ENCODE data around the gene DDX50.
"Not testable (repeated sequence)": the region's sequence is repeated elsewhere in the genome, so short reads cannot be mapped to it uniquely, and the experiment has no call there.

Gene DDX50

DNA sequence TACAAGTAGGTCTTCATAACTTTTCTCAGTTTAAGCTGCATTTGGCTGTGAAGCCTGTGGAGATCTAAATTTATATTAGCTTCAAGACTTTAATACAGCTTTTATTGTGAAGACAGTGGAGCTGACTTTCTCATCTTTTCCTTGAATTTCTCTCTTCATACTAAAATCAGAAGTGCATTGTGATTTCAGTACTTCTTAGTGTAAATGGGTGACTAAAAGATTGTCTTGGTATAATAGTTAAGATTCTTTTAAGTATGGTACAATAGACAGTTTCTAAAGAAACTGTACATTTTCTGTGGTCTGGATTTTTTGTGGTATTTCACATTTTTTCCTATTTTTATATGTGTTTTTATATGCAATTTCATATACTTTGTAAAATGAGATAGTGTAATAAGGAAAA lies 33.9 kb downstream of the DDX50 start:
- H3K4me3 ChIP-seq (ENCODE audit: low read depth, low read length) = no peak overlapping the region
- DNase-seq (ENCODE audit: low read depth, low spot score) = no peak
- in situ Hi-C loops (cut with HindIII; ENCODE audit: low sequenced_read_pairs) = no loop called here
- TF ChIP-seq, protein P1, sequence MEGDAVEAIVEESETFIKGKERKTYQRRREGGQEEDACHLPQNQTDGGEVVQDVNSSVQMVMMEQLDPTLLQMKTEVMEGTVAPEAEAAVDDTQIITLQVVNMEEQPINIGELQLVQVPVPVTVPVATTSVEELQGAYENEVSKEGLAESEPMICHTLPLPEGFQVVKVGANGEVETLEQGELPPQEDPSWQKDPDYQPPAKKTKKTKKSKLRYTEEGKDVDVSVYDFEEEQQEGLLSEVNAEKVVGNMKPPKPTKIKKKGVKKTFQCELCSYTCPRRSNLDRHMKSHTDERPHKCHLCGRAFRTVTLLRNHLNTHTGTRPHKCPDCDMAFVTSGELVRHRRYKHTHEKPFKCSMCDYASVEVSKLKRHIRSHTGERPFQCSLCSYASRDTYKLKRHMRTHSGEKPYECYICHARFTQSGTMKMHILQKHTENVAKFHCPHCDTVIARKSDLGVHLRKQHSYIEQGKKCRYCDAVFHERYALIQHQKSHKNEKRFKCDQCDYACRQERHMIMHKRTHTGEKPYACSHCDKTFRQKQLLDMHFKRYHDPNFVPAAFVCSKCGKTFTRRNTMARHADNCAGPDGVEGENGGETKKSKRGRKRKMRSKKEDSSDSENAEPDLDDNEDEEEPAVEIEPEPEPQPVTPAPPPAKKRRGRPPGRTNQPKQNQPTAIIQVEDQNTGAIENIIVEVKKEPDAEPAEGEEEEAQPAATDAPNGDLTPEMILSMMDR (IDR thresholded peaks at IDR 0.05; ENCODE audit: low read depth, low read length) = no peak

DNA sequence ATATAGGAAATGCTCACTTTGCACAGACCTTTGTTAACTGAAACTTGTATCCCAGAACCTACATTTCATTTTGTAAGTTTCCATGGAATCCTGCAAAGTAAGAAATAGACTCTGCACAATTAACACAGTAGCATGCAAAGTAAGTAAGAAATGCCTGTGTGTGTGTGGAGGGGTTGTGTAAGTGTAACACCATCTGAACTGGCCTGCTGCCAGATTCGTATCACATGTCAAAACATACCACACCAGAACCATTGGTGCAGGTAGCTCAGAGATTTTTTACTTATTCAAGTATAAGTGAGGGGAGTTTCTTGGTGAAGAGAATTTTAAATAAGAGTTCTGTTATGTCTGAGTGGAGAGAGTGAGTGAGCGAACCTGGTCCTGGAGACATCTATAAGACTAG lies 37.0 kb downstream of the DDX50 start:
- no peak for DNase-seq (ENCODE audit: low read depth, low spot score)
- in situ Hi-C loops (cut with HindIII; ENCODE audit: low sequenced_read_pairs) = no loop called here
- H3K4me3 ChIP-seq (ENCODE audit: low read depth, low read length) = no peak overlapping the region
- TF ChIP-seq, protein P1 (IDR thresholded peaks at IDR 0.05; ENCODE audit: low read depth, low read length) = no peak

DNA sequence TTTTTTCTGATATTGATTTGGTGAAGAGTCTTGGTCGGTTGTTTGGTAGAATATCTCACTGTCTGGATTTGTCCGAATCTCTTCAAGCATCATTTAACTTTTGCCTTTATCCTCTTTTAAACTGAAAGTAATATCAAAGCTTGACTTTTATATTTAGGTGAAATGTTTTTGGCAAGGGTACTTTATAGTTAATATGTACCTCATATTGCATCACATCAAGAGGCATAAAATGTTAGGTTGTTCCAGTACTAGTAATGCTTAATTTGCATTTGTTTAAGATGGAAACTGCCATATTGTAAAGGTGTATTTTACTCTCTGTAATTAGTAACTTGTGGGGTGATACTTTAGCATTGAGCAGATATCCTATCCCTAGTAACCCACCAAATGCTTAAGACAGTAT lies 37.8 kb downstream of the DDX50 start:
- in situ Hi-C loops (cut with HindIII; ENCODE audit: low sequenced_read_pairs) = no loop called here
- H3K4me3 ChIP-seq (ENCODE audit: low read depth, low read length) = no peak overlapping the region
- TF ChIP-seq, protein P1 (IDR thresholded peaks at IDR 0.05; ENCODE audit: low read depth, low read length) = no peak
- DNase-seq (ENCODE audit: low read depth, low spot score) = no peak

DNA sequence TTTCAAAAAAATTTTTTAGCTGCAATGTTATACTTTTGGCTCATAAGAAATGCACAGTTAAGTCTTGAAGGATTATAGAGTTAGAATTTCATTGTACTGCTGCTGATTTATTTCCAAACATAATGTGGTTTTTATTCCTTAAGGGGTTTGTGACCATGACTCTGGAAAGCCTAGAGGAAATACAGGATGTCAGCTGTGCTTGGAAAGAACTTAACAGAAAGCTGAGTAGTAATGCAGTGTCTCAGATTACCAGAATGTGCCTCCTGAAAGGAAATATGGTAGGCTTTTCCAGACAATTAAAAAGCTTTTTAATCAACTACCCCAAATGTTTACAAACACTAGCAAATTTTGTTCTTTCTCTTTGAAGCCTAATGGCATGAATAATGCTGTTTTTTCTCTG lies 39.8 kb downstream of the DDX50 start:
- in situ Hi-C loops (cut with HindIII; ENCODE audit: low sequenced_read_pairs); DNase-seq (ENCODE audit: low read depth, low spot score); H3K4me3 ChIP-seq (ENCODE audit: low read depth, low read length): not testable (repeated sequence)

DNA sequence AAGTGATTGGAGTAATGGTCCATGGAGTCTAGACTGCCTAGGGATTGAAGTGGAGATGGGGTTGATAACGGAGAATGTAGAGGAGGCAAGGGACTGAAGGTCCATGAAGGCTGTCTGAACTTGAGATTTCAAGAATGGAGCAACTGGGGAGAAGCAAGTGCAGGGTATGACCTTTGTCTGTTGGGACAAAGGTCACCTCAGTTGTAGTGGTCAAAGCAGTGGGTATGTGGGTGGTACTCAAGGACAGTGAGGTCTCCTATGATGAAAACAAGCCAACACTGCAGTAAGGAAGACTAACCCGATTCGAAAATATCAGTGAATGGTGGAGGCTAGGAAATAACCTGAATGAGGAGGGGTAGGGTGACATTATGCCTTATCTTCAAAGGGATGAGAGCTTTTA lies 49.5 kb downstream of the DDX50 start:
- no peak for DNase-seq (ENCODE audit: low read depth, low spot score)
- TF ChIP-seq, protein P1 (IDR thresholded peaks at IDR 0.05; ENCODE audit: low read depth, low read length) = no peak
- no peak overlapping the region for H3K4me3 ChIP-seq (ENCODE audit: low read depth, low read length)
- in situ Hi-C loops (cut with HindIII; ENCODE audit: low sequenced_read_pairs) = no loop called here

DNA sequence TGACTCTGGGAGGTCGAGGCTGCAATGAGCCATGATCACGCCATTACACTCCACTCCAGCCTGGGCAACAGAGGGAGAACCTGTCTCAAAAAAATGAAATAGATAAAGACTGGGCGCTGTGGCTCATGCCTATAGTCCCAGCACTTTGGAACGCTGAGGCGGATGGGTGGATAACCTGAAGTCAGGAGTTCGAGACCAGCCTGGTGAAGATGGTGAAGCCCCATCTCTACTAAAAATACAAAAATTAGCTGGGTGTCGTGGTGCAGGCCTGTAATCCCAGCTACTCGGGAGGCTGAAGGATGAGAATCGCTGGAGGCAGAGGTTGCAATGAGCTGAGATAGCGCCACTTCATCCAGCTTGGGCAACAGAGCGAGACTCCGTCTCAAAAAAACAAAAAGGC lies 53.8 kb downstream of the DDX50 start:
- TF ChIP-seq, protein P1 (IDR thresholded peaks at IDR 0.05; ENCODE audit: low read depth, low read length) = no peak
- in situ Hi-C loops (cut with HindIII; ENCODE audit: low sequenced_read_pairs) = no loop called here
- peak overlapping the region; percentile 97 for H3K4me3 ChIP-seq (ENCODE audit: low read depth, low read length)

DNA sequence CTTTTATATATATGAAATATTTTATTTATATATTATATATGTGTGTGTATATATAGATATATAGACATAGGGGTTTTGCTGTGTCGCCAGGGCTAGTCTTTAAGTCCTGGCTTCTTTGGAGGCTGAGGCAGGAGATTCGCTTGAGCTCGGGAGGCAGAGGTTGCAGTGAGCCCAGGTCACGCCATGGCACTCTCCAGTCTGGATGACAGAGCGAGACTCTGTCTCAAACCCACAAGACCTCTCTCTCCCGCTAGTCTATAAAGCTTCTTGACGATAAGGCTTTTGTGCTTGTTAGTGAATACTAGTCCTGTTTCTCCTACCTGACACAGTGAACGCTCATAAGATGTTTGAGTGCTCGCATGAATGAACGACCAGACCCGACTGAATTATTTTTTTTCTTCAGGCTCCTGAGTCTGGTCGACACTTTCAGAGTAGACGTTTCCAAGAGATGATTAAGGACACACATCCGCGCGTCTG lies 54.3 kb downstream of the DDX50 start:
- in situ Hi-C loops (cut with HindIII; ENCODE audit: low sequenced_read_pairs) = no loop called here
- peak overlapping the region; percentile 97 for H3K4me3 ChIP-seq (ENCODE audit: low read depth, low read length)
- no peak for DNase-seq (ENCODE audit: low read depth, low spot score)
- TF ChIP-seq, protein P1 (IDR thresholded peaks at IDR 0.05; ENCODE audit: low read depth, low read length) = no peak

More for the DNA sequence above, 53.8 kb downstream of the DDX50 start:
- no peak for DNase-seq (ENCODE audit: low read depth, low spot score)

All from astrocyte of the spinal cord (primary cell).